HepG2 (cell line): ENCODE results near the gene GMPPA. TPM values are rescaled to one million over a fixed set of nuclear protein-coding genes. Genes with fewer than 3 reads are reported as not detected.
A peak's percentile ranks its signal among the peaks of the same experiment; 100 is the strongest.

Source experiments
- CCAR2 ChIP-seq: fragments of 200-400 bp; formaldehyde crosslinking; optimal IDR thresholded peaks from 2 replicates; pipeline ENCODE3; 2018; ENCODE audit warnings: low read depth, mild to moderate bottlenecking, low read length, moderate library complexity
- CREB1 ChIP-seq, 2 experiments: fragments of 450-650 bp in 1 of 2; IDR thresholded peaks; 2 replicates each; pipeline ENCODE4 v1.6.1; 2016 to 2017; ENCODE audit warnings: control low read depth in 1 of 2, mild to moderate bottlenecking in 1 of 2, missing compliant biosample characterization in 1 of 2, missing genetic modification characterization in 1 of 2
- DMAP1 ChIP-seq: IDR thresholded peaks from 2 replicates; pipeline ENCODE4 v1.6.1; 2016
- EEA1 ChIP-seq: sonication (generic); formaldehyde crosslinking; IDR thresholded peaks from 2 replicates; pipeline ENCODE4 v1.5.1; 2020; ENCODE audit warnings: mild to moderate bottlenecking, missing genetic modification reagents, borderline replicate concordance
- ELF1 ChIP-seq: sonication (generic); formaldehyde crosslinking; IDR thresholded peaks from 2 replicates; pipeline ENCODE4 v1.4.0; 2020; ENCODE audit warnings: missing genetic modification reagents
- ETV5 ChIP-seq: IDR thresholded peaks from 2 replicates; pipeline ENCODE4 v1.6.1; 2018; ENCODE audit warnings: missing biosample characterization, missing genetic modification reagents, inconsistent platforms, borderline replicate concordance
- KAT8 ChIP-seq: IDR thresholded peaks from 2 replicates; pipeline ENCODE4 v1.6.1; 2016; ENCODE audit warnings: missing genetic modification reagents, missing compliant biosample characterization
- LCORL ChIP-seq, 2 experiments: fragments of 450-650 bp in 1 of 2; sonication (generic) in 1 of 2; formaldehyde crosslinking in 1 of 2; IDR thresholded peaks; 2 replicates each; pipeline versions ENCODE4 v1.5.0 to v1.6.1; 2017 to 2020; ENCODE audit warnings: antibody characterized with exemption in 1 of 2, missing genetic modification reagents in 1 of 2
- MLXIP ChIP-seq: sonication (generic); formaldehyde crosslinking; IDR thresholded peaks from 2 replicates; pipeline ENCODE4 v1.9.0; 2021; ENCODE audit warnings: missing genetic modification reagents, borderline replicate concordance
- NAIF1 ChIP-seq: sonication (generic); formaldehyde crosslinking; IDR thresholded peaks from 2 replicates; pipeline ENCODE4 v1.5.0; 2020; ENCODE audit warnings: mild to moderate bottlenecking, missing genetic modification reagents, borderline replicate concordance
- NCOA2 ChIP-seq: sonication (generic); formaldehyde crosslinking; IDR thresholded peaks from 2 replicates; pipeline ENCODE4 v1.8.0; 2022; ENCODE audit warnings: inconsistent platforms
- NCOR1 ChIP-seq: fragments of 200-600 bp; sonication (generic); IDR thresholded peaks from 2 replicates; pipeline ENCODE4 v1.7.0; 2017; ENCODE audit warnings: antibody characterized with exemption, low read length, borderline replicate concordance
- POLR2AphosphoS5 ChIP-seq: IDR thresholded peaks from 2 replicates; pipeline ENCODE4 v1.6.1; 2012; ENCODE audit warnings: low read depth, low read length
- PRMT3 ChIP-seq: sonication (generic); formaldehyde crosslinking; IDR thresholded peaks from 2 replicates; pipeline ENCODE4 v1.8.1; 2022; ENCODE audit warnings: low read depth, mild to moderate bottlenecking, moderate library complexity, missing genetic modification reagents, borderline replicate concordance
- RAD21 ChIP-seq: fragments of 450-650 bp; formaldehyde crosslinking; IDR thresholded peaks from 2 replicates; pipeline ENCODE4 v1.5.0; 2020; ENCODE audit warnings: mild to moderate bottlenecking
- TGIF2 ChIP-seq: IDR thresholded peaks from 2 replicates; pipeline ENCODE4 v1.6.1; 2016; ENCODE audit warnings: control low read depth, missing compliant biosample characterization
- ZMYM4 ChIP-seq: sonication (generic); formaldehyde crosslinking; IDR thresholded peaks from 2 replicates; pipeline ENCODE4 v1.8.1; 2023; ENCODE audit warnings: mild to moderate bottlenecking, missing genetic modification reagents
- ZNF280B ChIP-seq: sonication (generic); formaldehyde crosslinking; IDR thresholded peaks from 2 replicates; pipeline ENCODE4 v1.5.0; 2020; ENCODE audit warnings: missing genetic modification reagents, mild to moderate bottlenecking, borderline replicate concordance
- ZNF350 ChIP-seq: sonication (generic); formaldehyde crosslinking; IDR thresholded peaks from 2 replicates; pipeline ENCODE4 v1.4.0; 2020; ENCODE audit warnings: mild to moderate bottlenecking, low read depth, missing genetic modification reagents, borderline replicate concordance
- ZNF414 ChIP-seq: sonication (generic); formaldehyde crosslinking; IDR thresholded peaks from 2 replicates; pipeline ENCODE4 v1.5.0; 2020; ENCODE audit warnings: missing genetic modification reagents
- ZNF580 ChIP-seq: IDR thresholded peaks from 2 replicates; pipeline ENCODE4 v1.6.1; 2016; ENCODE audit warnings: low read depth, borderline replicate concordance
- ZNF781 ChIP-seq: sonication (generic); formaldehyde crosslinking; IDR thresholded peaks from 2 replicates; pipeline ENCODE4 v1.5.1; 2020; ENCODE audit warnings: borderline replicate concordance, mild to moderate bottlenecking, missing genetic modification reagents; ENCODE audit errors: not compliant biosample characterization
- ZSCAN9 ChIP-seq: IDR thresholded peaks from 2 replicates; pipeline ENCODE4 v1.6.1; 2016; ENCODE audit warnings: borderline replicate concordance
- polyA plus RNA-seq, 8 experiments: library from polyadenylated mRNA; depleted of rRNA in 3 of 8; stranded (reverse) in 7 of 8; unstranded in 1 of 8; fragments of >200 nt; fragmentation: Illumina TruSeq in 4 of 8; extraction: Trizol in 4 of 8; gene quantifications; 2 replicates each; pipeline versions ENCODE4 v1.2.1 to v1.2.3, GENCODE V29; 2011 to 2016; ENCODE audit warnings: low read depth in 4 of 8, missing spikeins in 1 of 8, mixed read lengths in 1 of 8; ENCODE audit not compliant: insufficient read depth in 1 of 8
- total RNA-seq, 5 experiments: library from RNA; depleted of rRNA; stranded (reverse); fragments of >200 nt; fragmentation: Illumina TruSeq; extraction: Trizol; gene quantifications; 2 replicates each; pipeline ENCODE4 v1.2.3, GENCODE V29; 2016; ENCODE audit warnings: low read depth in 1 of 5

Gene GMPPA
- total and polyA plus RNA-seq, 2 of the 13 experiments (the other 11 are each of a cell fraction or from before 2014, with no cell fraction given), result 81.1 to 106 TPM

GRCh38 chr2:219545943-219546352 lies 47.3 kb downstream of the GMPPA start (continued):
- TF ChIP-seq ZNF580 (CRISPR knock-in tag), result peak; percentile 67; the same call in 1 of the 2 replicates
- no peak for TF ChIP-seq CREB1 (IDR thresholded peaks at IDR 0.05)
- TF ChIP-seq CREB1 (CRISPR knock-in tag; IDR thresholded peaks at IDR 0.05), result no peak
- peak; percentile 62 for TF ChIP-seq ELF1 (CRISPR knock-in tag)
- peak; percentile 59; the same call in 1 of the 2 replicates for TF ChIP-seq KAT8 (CRISPR knock-in tag)
- no peak for TF ChIP-seq CCAR2
- TF ChIP-seq ZMYM4 (CRISPR knock-in tag), result no peak
- peak; percentile 85 for TF ChIP-seq ZSCAN9 (CRISPR knock-in tag)
- TF ChIP-seq LCORL (IDR thresholded peaks at IDR 0.05), result peak; percentile 16; the same call in 1 of the 2 replicates
- peak; percentile 72; the same call in 1 of the 2 replicates for TF ChIP-seq LCORL (CRISPR knock-in tag; IDR thresholded peaks at IDR 0.05)
- TF ChIP-seq POLR2AphosphoS5, result peak; percentile 47; the same call in 1 of the 2 replicates
- TF ChIP-seq RAD21 (CRISPR knock-in tag), result 0 out of 2 replicates have a peak, but pooled peaks have one; percentile 10
- peak; percentile 33; the same call in 1 of the 2 replicates for TF ChIP-seq ZNF350 (CRISPR knock-in tag)
- TF ChIP-seq ZNF414 (CRISPR knock-in tag), result 0 out of 2 replicates have a peak, but pooled peaks have one; percentile 22
- no peak for TF ChIP-seq ZNF280B
- 0 out of 2 replicates have a peak, but pooled peaks have one; percentile 31 for TF ChIP-seq DMAP1 (CRISPR knock-in tag)
- TF ChIP-seq EEA1 (CRISPR knock-in tag), result no peak
- TF ChIP-seq TGIF2 (CRISPR knock-in tag), result peak; percentile 31; the same call in 1 of the 2 replicates
- TF ChIP-seq MLXIP (CRISPR knock-in tag), result peak; percentile 97
- TF ChIP-seq NCOA2 (CRISPR knock-in tag), result peak; percentile 83
- peak; percentile 75; the same call in 1 of the 2 replicates for TF ChIP-seq ETV5 (CRISPR knock-in tag)
- TF ChIP-seq ZNF781 (CRISPR knock-in tag), result no peak
- no peak for TF ChIP-seq NAIF1 (CRISPR knock-in tag)
- peak; percentile 81 for TF ChIP-seq NCOR1
- no peak for TF ChIP-seq PRMT3 (CRISPR knock-in tag)
